ENCODE measurements around the gene AP1S3.

GRCh38 chr2:223735035-223735640 is 102.2 kb downstream of the AP1S3 start:
- TF ChIP-seq EZH2 (optimal IDR thresholded peaks at IDR 0.05; ENCODE audit: low read depth, low read length), result no peak
- no peak for TF ChIP-seq CTCF (IDR thresholded peaks at IDR 0.05; ENCODE audit: low read length)
- no peak for TF ChIP-seq EZH2phosphoT487 (IDR thresholded peaks at IDR 0.05; ENCODE audit: low read length)

All from MM.1S (cell line).